ENCODE results near the gene PRMT3. TPM values are rescaled to one million over a fixed set of nuclear protein-coding genes. Genes with fewer than 3 reads are reported as not detected.
"Not testable (repeated sequence)": the region's sequence is repeated elsewhere in the genome, so short reads cannot be mapped to it uniquely, and the experiment has no call there.

PRMT3 gene
- total RNA-seq, 1 experiment from 2014 or later: 18.3 TPM

GRCh38 chr11:20457001-20457799 is 69.7 kb downstream of the PRMT3 start:
- no peak for DNase-seq (ENCODE audit: low read depth)

- no peak for DNase-seq (ENCODE audit: low read depth)
Observed at GRCh38 chr11:20457934-20458680, 70.6 kb downstream of the PRMT3 start.

DNA sequence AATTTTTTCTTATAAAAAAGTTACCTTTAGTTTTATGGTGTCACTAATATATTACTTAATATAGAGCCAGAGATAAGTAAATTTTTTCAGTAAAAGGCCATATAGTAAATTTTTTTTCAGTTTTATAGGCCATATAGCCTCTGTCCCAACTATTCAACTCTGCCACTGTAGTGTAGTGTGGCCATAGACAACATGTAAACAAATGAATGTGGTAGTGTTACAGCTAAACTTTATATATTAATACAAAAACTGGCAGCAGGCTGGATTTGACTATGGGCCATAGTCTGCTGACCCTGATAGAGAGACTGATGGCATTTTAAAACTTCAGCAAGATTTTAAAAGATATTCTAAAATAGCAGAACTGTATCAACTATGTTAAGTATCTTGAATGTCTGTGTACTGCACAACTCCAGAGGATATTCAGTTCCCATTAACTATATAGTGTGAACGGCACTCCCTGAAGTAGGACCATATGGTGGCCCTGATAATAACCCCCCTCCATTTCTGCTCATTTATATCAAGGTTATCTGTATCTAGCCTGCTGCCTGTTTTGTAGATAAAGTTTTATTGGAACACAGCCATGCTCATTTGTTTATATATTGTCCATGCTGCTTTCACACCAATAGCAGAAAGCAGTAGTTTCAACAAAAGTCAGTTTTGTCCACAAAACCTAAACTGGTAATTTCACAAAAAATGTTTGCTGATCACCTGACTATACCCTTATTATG is 71.6 kb downstream of the PRMT3 start:
- no peak for DNase-seq (ENCODE audit: low read depth)

GRCh38 chr11:20459865-20460264 is 72.3 kb downstream of the PRMT3 start:
- DNase-seq (ENCODE audit: low read depth): no peak

DNA sequence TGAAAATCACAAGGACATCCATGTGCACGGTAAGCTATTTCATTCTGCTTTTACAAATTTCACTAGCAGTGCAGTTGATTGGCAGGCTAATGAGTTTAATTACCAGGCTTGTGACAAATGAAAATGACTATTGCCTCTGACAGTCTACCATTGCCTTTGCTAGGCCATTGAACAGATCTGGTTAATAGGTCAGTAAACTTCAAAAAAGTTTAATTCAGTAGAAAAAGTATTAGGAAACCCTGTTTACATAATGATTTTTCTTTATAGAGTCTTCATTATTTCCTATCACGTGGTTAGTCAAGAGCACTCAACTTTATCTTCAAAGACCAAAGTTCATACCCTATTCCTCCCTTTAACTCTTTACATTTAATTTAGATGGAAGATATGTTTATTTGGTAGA is 77.0 kb downstream of the PRMT3 start:
- DNase-seq (ENCODE audit: low read depth): no peak

DNA sequence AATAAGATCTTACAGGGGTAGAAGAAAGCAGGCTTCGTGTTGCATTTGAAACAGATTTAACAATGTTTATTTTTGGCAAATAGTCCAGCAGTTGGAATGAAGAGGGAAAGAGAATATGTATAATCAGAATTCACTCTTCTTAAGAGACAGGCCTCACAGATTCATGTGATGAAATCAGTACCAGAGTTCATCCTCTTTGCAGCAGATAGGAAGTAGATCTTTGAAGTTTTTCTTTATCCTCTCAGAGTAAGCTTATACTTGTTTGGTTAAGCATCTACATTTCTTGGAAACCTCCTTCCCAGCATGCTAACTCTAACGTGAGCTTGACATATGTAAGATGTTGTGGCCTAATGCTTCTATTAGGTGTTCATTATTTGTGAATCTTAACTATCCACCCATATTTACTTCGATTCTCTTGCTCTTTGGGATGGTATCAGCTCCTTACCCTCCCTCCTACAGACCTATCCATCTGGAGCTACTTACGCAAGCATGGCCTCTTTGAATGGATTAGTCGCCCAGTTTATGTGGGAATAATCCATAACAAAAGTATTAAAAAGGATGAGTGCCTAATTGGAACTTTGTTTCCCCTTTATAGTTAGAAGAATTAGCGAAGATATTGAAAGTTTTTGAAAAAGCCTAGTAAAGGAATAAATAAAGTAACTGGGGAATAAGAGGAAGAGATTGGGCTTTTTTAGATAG is 80.1 kb downstream of the PRMT3 start:
- DNase-seq (ENCODE audit: low read depth): no peak

- DNase-seq (ENCODE audit: low read depth): no peak
Observed at GRCh38 chr11:20470348-20470747, 82.8 kb downstream of the PRMT3 start.

DNA sequence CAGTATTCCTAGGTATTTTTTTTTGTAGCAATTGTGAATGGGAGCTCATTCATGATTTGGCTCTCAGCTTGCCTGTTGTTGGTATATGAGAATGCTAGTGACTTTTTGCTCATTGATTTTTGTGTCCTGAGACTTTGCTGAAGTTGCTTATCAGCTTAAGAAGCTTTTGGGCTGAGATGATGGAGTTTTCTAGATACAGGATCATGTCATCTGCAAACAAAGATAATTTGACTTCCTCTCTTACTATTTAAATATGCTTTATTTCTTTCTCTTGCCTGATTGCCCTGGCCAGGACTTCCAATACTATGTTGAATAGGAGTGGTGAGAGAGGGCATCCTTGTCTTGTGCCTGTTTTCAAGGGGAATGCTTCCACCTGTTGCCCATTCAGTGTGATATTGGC is 84.4 kb downstream of the PRMT3 start:
- not testable (repeated sequence) for DNase-seq (ENCODE audit: low read depth)

DNA sequence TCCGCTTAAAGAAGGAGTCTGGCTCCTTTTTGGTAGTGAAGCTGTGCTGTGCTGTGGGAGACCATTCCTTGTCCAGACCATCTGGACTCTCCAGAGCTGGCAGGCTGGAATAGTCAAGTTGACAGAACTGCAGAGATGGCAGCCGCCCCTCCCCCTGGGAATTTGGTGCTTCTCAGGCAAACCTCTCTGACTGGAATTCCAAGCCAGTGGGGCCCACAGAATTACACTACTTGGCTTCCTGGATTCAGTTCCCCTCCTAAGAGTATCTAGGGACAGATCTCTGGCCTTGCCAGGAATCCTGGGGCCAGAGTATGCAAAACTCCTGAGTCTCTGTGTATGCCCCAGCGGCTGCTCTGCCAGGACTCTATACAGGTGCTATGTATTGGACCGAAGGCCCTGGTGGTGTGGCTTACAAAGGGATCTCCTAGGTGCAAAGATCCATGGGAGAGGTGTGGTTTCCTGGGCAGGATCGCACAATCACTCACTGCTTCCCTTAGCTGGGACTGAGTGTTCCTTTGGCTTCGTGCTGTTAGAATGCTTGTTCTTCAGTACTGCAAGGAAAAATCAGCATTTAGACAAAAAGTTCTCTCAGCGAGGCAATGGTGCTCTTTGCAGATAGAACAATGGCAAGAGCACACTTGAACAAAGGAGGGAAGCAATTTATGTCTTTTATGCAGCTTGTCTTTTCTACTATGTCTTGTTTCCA is 86.8 kb downstream of the PRMT3 start:
- no peak for DNase-seq (ENCODE audit: low read depth)

GRCh38 chr11:20474882-20475517 is 87.5 kb downstream of the PRMT3 start:
- no peak for DNase-seq (ENCODE audit: low read depth)

DNA sequence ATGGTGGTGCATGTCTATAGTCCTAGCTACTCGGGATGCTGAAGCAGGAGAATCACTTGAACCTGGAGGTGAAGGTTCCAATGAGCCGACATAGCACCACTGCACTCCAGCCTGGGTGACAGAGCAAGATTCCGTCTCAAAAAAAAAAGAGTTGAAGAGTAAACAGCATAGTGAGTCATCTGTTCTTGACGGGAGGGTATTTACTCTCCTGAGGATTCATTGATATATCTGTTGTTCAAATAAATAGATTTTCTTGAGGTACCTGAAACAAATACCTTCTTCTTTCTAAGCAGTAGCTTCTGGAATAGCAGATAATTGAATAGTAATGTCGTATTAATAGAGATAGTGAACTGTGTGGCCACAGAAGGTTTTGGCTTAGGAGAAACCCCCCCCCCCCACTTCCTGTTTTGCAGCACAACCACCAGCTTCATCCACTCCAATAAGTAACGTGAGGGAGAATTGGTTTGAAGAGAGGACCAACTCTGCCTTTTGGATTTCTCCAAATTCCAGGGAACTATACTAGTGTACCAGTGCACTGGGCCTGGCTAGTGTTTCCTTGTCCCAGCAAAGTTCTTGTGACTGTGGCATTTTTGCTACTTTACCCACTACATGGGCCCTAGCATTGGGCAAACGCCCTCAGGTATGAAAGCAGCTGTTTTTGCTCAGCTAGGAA is 90.0 kb downstream of the PRMT3 start:
- DNase-seq (ENCODE audit: low read depth): no peak

DNA sequence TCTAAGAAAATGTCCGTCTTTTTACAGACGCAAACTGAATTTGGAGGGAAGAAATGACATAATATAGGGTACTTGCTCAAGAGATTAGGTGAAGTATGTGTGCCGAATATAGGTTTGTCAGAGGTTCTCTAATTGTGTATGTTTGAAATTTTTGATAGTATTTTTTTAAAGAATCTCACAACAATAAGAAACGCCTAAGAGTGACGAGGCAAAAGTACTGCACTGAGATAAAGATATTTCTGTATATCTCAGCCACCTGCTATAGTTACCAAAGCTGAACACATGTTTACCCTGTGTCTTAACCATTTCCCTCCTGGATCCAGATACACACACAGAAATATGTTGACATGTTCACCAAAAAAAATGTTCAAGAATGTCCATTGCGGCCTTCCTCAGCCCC is 92.0 kb downstream of the PRMT3 start:
- DNase-seq (ENCODE audit: low read depth): no peak

GRCh38 chr11:20483931-20484330 is 96.4 kb downstream of the PRMT3 start:
- no peak for DNase-seq (ENCODE audit: low read depth)

GRCh38 chr11:20484416-20484815 is 96.9 kb downstream of the PRMT3 start:
- not testable (repeated sequence) for DNase-seq (ENCODE audit: low read depth)

GRCh38 chr11:20488352-20488751 is 100.8 kb downstream of the PRMT3 start:
- no peak for DNase-seq (ENCODE audit: low read depth)

- no peak for DNase-seq (ENCODE audit: low read depth)
Observed at GRCh38 chr11:20489948-20490347, 102.4 kb downstream of the PRMT3 start.

- DNase-seq (ENCODE audit: low read depth): no peak
Observed at GRCh38 chr11:20493340-20493739, 105.8 kb downstream of the PRMT3 start.

- no peak for DNase-seq (ENCODE audit: low read depth)
Observed at GRCh38 chr11:20497124-20497792, 109.7 kb downstream of the PRMT3 start.

DNA sequence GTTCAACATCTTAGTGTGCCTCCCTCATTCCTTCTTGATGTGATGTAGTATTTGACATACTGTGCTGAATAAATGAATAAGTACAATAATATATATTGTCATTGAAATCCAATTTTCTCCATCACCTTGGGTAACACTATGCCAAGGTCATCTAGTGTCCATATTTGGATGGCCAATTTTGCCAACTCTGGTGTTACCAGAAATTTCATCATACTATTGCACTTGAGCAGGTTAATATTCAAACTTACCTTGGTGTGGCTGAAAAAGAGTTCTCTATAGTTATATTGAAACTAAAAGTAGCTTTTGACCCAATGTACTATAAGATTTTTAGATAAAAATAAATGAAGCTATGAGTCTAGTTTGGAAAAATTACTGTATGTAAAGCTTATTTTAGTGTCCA is 113.7 kb downstream of the PRMT3 start:
- no peak for DNase-seq (ENCODE audit: low read depth)

DNA sequence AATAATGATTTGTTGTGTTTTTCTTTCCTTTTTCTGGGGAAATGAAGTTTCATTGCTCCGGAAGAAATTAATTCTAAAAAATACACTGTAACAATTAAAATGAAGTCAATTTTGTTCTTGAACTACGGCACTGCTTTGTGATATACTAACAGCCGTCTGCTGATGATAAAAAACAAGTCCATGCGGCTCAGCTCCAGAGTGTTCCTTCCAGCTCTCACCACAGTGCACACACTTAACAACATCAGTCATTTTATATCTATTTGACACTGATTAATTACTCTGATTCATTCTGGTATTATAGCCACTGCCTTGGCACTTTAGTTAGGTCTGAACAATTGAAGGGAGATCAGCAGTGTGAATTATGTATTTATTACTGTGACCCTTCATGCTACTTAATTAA is 114.5 kb downstream of the PRMT3 start:
- DNase-seq (ENCODE audit: low read depth): no peak
